ENCODE measurements around the gene ADRA2C. TPM values are rescaled to one million over a fixed set of nuclear protein-coding genes. Genes with fewer than 3 reads are reported as not detected.
"Not testable (repeated sequence)": the region's sequence is repeated elsewhere in the genome, so short reads cannot be mapped to it uniquely, and the experiment has no call there.

ADRA2C gene
- polyA plus RNA-seq, 12 donors = 1.2 to 2.7 (median 1.8) TPM; not detected in 2

- no peak for DNase-seq
These were observed 45.4 kb downstream of the ADRA2C start for GRCh38 chr4:3811621-3812020.

GRCh38 chr4:3812211-3812934, 46.2 kb downstream of the ADRA2C start:
- no peak for DNase-seq

- DNase-seq = no peak
These were observed 47.2 kb downstream of the ADRA2C start for GRCh38 chr4:3813151-3814052.

- no peak for DNase-seq
These were observed 47.9 kb downstream of the ADRA2C start for GRCh38 chr4:3814053-3814570.

- DNase-seq = not testable (repeated sequence)
These were observed 48.7 kb downstream of the ADRA2C start for GRCh38 chr4:3814838-3815237.

- no peak for DNase-seq
These were observed 50.2 kb downstream of the ADRA2C start for GRCh38 chr4:3816256-3816825.

GRCh38 chr4:3816983-3817960, 51.1 kb downstream of the ADRA2C start:
- no peak for DNase-seq

Other genes starting within 250 kb of the ADRA2C start
- gene LRPAP1, start 234.0 kb upstream of the ADRA2C start, polyA plus RNA-seq (ENCODE audit: insufficient read length in 12 of 12) = 100 to 1,000 TPM in 1 of 12 donors, 10 to 100 TPM in 11; 61.0 to 164 (median 71.7) TPM